ENCODE results near the gene EFNB2. TPM values are rescaled to one million over a fixed set of nuclear protein-coding genes. Genes with fewer than 3 reads are reported as not detected.

EFNB2 gene
- total RNA-seq, 1 donor from 2014 or later = 82.8 TPM

GRCh38 chr13:106484084-106484483 is 51.4 kb downstream of the EFNB2 start:
- no peak for DNase-seq

GRCh38 chr13:106481919-106482318 is 53.5 kb downstream of the EFNB2 start:
- DNase-seq = no peak

- DNase-seq = no peak
Observed at GRCh38 chr13:106480351-106480910, 55.0 kb downstream of the EFNB2 start.

GRCh38 chr13:106479929-106480328 is 55.5 kb downstream of the EFNB2 start:
- DNase-seq = no peak

- no peak for DNase-seq
Observed at GRCh38 chr13:106478116-106478515, 57.3 kb downstream of the EFNB2 start.

GRCh38 chr13:106477303-106477702 is 58.2 kb downstream of the EFNB2 start:
- no peak for DNase-seq

DNA sequence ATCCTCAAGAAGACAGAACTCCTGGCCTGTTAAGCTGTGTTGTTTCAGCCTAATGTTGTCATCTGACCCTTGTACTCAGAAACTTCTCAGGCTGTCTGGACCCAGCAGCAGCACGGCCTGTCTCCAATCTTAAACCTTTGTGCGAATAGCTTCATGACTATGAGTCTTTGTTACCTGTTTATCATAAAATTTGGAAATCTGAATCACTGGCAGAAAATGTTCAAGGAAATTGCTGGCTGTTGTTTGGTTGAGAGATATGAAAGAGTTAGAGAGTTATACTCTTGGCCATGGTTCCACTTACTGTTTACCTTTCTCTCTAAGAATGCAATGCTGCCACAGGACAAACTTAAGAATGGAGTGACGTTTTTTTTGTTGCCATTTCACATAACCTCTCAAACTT is 59.6 kb downstream of the EFNB2 start:
- DNase-seq = no peak

GRCh38 chr13:106474912-106475311 is 60.5 kb downstream of the EFNB2 start:
- no peak for DNase-seq

GRCh38 chr13:106473154-106473553 is 62.3 kb downstream of the EFNB2 start:
- DNase-seq = no peak

- no peak for DNase-seq
Observed at GRCh38 chr13:106472621-106473020, 62.8 kb downstream of the EFNB2 start.

GRCh38 chr13:106471957-106472543 is 63.4 kb downstream of the EFNB2 start:
- no peak for DNase-seq

DNA sequence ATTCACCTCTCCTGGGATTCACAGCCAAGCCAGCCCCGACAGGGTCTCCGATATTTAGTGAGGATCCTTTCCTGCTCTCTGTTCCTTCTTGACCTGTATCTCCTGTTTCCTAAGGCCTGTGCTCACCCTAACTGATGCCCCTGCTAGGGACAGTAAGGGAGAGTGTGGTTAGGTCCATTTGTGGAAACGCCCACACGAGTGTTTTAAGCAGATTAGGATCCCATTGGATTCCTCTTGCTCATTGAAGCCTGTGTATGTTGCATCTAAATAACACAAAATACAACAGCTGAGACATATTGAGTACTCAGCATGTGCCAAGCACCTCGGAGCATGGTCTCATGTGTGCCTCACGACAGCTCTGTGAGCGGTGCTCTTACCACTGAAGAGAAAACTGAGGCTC is 64.9 kb downstream of the EFNB2 start:
- DNase-seq = no peak

GRCh38 chr13:106468744-106469590 is 66.5 kb downstream of the EFNB2 start:
- no peak for DNase-seq

GRCh38 chr13:106468207-106468606 is 67.3 kb downstream of the EFNB2 start:
- DNase-seq = no peak

GRCh38 chr13:106467427-106468122 is 67.9 kb downstream of the EFNB2 start:
- no peak for DNase-seq

DNA sequence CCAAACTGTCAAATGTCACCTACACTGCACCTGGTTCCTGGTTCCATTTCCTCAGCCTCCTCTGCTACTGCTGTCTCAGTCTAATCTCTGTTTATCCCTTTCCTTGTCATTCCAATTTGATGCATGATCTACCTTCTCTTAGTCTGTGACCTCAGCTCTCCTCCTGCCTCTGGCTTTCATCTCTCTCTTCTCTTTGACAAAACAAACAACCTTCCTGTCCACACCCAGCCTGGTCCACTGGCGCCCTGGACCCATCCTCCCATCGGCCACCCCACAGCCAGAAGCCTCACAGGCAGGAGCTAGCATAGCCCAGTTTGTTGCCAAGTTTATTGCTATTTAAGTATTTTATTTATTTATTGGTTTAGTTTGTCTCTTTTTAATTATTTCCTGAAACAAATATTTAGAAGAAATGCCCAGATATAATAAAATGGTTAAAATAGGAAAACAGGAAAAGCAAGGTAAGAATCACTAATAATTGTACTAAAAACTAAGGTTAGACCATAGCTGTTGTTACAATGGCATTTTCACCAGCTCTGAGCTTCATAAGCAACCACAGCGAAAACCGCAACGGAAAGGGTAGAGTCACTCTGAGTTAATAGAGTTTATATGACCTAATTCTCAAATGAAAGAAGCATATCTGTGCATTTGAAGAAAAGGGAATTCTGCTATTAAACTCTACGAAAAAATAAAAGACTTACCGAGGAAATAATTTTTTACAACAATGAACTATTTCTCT is 68.6 kb downstream of the EFNB2 start:
- no peak for DNase-seq

DNA sequence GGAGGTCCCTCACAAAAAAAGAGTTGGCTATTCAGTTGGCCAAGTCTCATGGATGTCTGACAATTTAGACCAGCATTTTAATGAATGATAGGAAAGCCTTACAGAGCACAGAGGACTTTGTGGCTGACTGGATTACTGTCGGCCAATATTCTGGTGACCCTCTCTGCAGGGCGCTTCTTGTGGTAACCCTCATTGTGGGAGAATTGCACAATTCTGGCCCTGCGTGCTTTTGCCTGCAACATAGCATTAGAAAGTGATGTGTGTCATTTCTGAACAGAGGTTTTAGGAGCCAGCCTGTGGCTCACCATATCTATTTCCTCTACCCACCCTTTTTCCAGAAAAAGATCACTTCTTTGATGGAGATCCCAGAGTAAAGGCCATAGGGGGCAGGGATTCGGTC is 71.4 kb downstream of the EFNB2 start:
- DNase-seq = no peak

- no peak for DNase-seq
Observed at GRCh38 chr13:106462710-106463109, 72.8 kb downstream of the EFNB2 start.

DNA sequence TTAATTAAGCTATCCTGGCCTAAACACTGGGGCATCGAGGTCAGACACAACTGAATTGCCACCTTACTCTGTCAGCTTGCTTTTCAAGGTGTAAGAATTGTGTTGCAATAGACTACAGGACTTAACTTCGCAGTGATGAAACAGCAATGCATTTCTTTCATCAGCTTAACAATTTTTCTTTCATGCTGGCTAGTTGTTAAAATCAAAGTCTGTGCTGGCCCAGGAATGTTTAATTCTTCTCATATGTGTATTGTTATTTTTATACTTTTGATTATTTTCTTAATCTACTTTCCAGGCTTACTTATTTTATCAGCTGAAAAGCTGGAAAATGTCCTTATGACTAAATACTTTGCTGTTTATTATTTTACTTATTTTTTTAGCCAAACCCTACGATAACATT is 79.7 kb downstream of the EFNB2 start:
- no peak for DNase-seq

- no peak for DNase-seq
Observed at GRCh38 chr13:106455190-106455589, 80.3 kb downstream of the EFNB2 start.

GRCh38 chr13:106453101-106453500 is 82.4 kb downstream of the EFNB2 start:
- no peak for DNase-seq

GRCh38 chr13:106450991-106451390 is 84.5 kb downstream of the EFNB2 start:
- no peak for DNase-seq

All from occipital lobe (tissue), 2 donors.